ENCODE measurements around the gene RPIA. TPM values are rescaled to one million over a fixed set of nuclear protein-coding genes. Genes with fewer than 3 reads are reported as not detected.

The RPIA gene
- total RNA-seq, 1 experiment from 2014 or later: 21.3 TPM

DNA sequence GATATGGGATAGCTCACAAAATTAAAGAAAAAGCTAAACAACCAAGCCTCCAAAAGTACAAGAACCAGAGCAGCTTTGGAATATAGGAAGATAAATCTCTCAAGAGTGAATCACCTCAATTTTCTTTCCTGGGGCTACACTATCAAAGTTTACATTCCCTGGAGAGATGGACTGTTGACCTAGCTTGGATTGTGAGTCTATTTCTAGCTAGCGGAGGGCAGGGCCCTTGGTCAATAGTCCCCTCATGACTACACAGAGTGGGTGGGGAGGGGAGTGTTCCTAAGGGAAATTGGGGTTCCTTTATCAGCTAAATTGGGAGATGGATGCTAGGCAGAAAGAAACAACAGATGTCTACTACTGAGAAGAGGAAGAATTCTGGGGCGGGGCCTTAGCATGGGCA is 34.3 kb upstream of the RPIA start:
- Histone ChIP-seq H3K79me2 (ENCODE audit: low read depth) (no peaks in the 10 kb centered on the region), H3K27me3 (ENCODE audit: insufficient read depth, low read depth) (no peaks in the 10 kb centered on the region), H3K4me1 (replicated peaks; ENCODE audit: insufficient read depth) (peaks cover 40% of the 10 kb centered on the region), H2AFZ (no peak overlapping the region), H3K4me2 (peak overlapping the region; percentile 25; the same call in 1 of the 2 replicates), H3K9me2 (ENCODE audit: insufficient read depth) (no peaks in the 10 kb centered on the region), H3K4me3 (no peak overlapping the region), H3K36me3 (ENCODE audit: low read depth) (no peaks in the 10 kb centered on the region), H3K9me3 (ENCODE audit: insufficient read depth, low read depth) (no peaks in the 10 kb centered on the region), H3K27ac (no peak overlapping the region), H3F3A (ENCODE audit: insufficient read depth, low read depth) (peaks cover 14% of the 10 kb centered on the region), H4K20me1 (ENCODE audit: insufficient read depth) (no peaks in the 10 kb centered on the region)
- CTCF ChIA-PET: interaction anchor here (0.6 kb wide), 1 partner anchor 12 kb away, joined by 15 read pairs; no protein-coding TSS in a partner anchor
- no TSS peak for BruUV-seq (replicated peaks)
- DNase-seq: peak in 1 of 2 experiments; percentile 81
- TF ChIP-seq, protein P1, sequence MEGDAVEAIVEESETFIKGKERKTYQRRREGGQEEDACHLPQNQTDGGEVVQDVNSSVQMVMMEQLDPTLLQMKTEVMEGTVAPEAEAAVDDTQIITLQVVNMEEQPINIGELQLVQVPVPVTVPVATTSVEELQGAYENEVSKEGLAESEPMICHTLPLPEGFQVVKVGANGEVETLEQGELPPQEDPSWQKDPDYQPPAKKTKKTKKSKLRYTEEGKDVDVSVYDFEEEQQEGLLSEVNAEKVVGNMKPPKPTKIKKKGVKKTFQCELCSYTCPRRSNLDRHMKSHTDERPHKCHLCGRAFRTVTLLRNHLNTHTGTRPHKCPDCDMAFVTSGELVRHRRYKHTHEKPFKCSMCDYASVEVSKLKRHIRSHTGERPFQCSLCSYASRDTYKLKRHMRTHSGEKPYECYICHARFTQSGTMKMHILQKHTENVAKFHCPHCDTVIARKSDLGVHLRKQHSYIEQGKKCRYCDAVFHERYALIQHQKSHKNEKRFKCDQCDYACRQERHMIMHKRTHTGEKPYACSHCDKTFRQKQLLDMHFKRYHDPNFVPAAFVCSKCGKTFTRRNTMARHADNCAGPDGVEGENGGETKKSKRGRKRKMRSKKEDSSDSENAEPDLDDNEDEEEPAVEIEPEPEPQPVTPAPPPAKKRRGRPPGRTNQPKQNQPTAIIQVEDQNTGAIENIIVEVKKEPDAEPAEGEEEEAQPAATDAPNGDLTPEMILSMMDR (conservative IDR thresholded peaks at IDR 0.05): no peak
- no peak for TF ChIP-seq EZH2 (IDR thresholded peaks at IDR 0.05; ENCODE audit: low read depth)
- intact Hi-C loops (cut with micrococcal nuclease; ENCODE audit: unreplicated experiment): no loop called here
- POLR2A ChIA-PET (ENCODE audit: unreplicated experiment): no interaction called here

DNA sequence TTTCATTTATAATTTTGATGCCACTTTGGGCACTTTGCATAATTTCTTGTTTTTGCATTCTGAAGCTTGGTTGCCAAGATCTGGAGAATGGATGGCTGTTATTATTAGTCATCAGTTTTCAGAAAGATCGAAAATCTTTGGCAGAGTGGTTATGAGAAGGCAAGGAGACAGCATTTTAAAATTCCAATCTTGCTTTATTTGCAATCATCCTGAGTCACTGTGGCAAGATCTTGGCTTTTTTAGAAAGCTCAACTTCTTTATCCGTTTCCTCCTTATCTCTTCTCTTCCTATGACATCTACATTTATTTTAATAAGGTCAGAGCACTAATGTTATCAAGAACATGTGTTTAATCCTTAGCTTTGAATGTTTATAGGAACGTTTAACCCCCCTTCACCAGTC is 33.1 kb upstream of the RPIA start:
- CTCF ChIA-PET: interaction anchor here (1.1 kb wide), 1 partner anchor 11 kb away, joined by 3 read pairs; no protein-coding TSS in a partner anchor

DNA sequence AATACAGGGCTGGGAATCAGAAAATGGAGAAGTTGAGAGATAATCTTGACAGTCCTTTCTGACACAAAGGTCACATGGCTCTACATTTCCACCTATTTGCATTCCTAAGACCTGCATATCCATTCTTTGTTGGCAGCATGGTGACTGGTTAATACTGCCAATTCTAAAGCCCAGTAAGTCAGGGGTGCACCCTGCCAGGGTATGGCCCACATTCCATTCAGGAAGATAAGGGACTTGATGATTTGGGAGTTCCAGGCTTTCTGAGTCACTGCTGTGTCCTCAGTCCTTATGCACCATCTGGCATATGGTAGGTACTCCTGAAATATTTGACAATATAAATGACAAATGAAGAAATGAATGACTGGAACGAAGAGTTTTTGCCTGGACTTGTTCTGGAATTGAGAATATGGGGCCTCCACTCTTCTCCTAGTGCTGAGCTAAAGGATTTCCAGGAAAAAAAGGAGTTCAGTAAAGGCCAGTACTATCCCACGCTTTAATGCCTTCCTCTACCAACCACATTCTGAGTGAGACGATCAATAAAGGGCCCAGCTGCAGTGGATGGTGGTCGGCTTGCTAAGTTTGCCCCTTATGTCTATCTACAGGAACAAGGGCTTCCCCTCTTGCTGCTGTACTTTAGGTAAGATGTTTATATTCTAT is 32.5 kb upstream of the RPIA start:
- Histone ChIP-seq H3K4me2 (peak overlapping the region; percentile 69), H3K27ac (peak overlapping the region; percentile 70), H3K4me1 (replicated peaks; ENCODE audit: insufficient read depth) (peaks cover 39% of the 10 kb centered on the region), H3K36me3 (ENCODE audit: low read depth) (no peaks in the 10 kb centered on the region), H3K9me2 (ENCODE audit: insufficient read depth) (no peaks in the 10 kb centered on the region), H4K20me1 (ENCODE audit: insufficient read depth) (no peaks in the 10 kb centered on the region), H3K27me3 (ENCODE audit: insufficient read depth, low read depth) (no peaks in the 10 kb centered on the region), H3K9me3 (ENCODE audit: insufficient read depth, low read depth) (no peaks in the 10 kb centered on the region), H3F3A (ENCODE audit: insufficient read depth, low read depth) (peaks cover 13% of the 10 kb centered on the region), H2AFZ (no peak overlapping the region; the same call in 1 of the 2 replicates), H3K79me2 (ENCODE audit: low read depth) (no peaks in the 10 kb centered on the region), H3K4me3 (peak overlapping the region; percentile 34; the same call in 1 of the 2 replicates)
- intact Hi-C loops (cut with micrococcal nuclease; ENCODE audit: unreplicated experiment): loop anchor here (1.0 kb wide), 2 partner anchors 31 to 59 kb away; no protein-coding TSS in a partner anchor
- CTCF ChIA-PET: interaction anchor here (0.5 to 1.1 kb wide), 2 partner anchors 10 to 489 kb away, joined by 3 to 20 read pairs; no protein-coding TSS in a partner anchor
- DNase-seq: peak; percentile 49 to 89
- TF ChIP-seq EZH2 (IDR thresholded peaks at IDR 0.05; ENCODE audit: low read depth): no peak
- TF ChIP-seq, protein P1 (conservative IDR thresholded peaks at IDR 0.05): no peak
- POLR2A ChIA-PET (ENCODE audit: unreplicated experiment): interaction anchor here (0.5 to 2.5 kb wide), 3 partner anchors 31 to 444 kb away, joined by 12 to 48 read pairs (median 14); no protein-coding TSS in a partner anchor
- BruUV-seq (replicated peaks): TSS peak; percentile 80

More for the DNA sequence above, 33.1 kb upstream of the RPIA start:
- H3K79me2 ChIP-seq (ENCODE audit: low read depth): no peaks in the 10 kb centered on the region
- no peak overlapping the region for H2AFZ ChIP-seq
- H3K27ac ChIP-seq: peak overlapping the region; percentile 70
- no peaks in the 10 kb centered on the region for H3K9me3 ChIP-seq (ENCODE audit: insufficient read depth, low read depth)
- no peaks in the 10 kb centered on the region for H3K27me3 ChIP-seq (ENCODE audit: insufficient read depth, low read depth)
- BruUV-seq (replicated peaks): no TSS peak
- TF ChIP-seq EZH2 (IDR thresholded peaks at IDR 0.05; ENCODE audit: low read depth): no peak
- TF ChIP-seq, protein P1 (conservative IDR thresholded peaks at IDR 0.05): no peak
- H3K4me2 ChIP-seq: peak overlapping the region; percentile 69
- POLR2A ChIA-PET (ENCODE audit: unreplicated experiment): interaction anchor here (2.5 kb wide), 1 partner anchor 30 kb away, joined by 14 read pairs; no protein-coding TSS in a partner anchor
- H3K4me1 ChIP-seq (replicated peaks; ENCODE audit: insufficient read depth): peaks cover 39% of the 10 kb centered on the region
- H3K4me3 ChIP-seq: no peak overlapping the region
- H3K9me2 ChIP-seq (ENCODE audit: insufficient read depth): no peaks in the 10 kb centered on the region
- DNase-seq: peak in 1 of 2 experiments; percentile 56
- intact Hi-C loops (cut with micrococcal nuclease; ENCODE audit: unreplicated experiment): no loop called here
- no peaks in the 10 kb centered on the region for H4K20me1 ChIP-seq (ENCODE audit: insufficient read depth)
- no peaks in the 10 kb centered on the region for H3K36me3 ChIP-seq (ENCODE audit: low read depth)
- H3F3A ChIP-seq (ENCODE audit: insufficient read depth, low read depth): peaks cover 13% of the 10 kb centered on the region
